ENCODE results near the gene C6orf120.

The C6orf120 gene

GRCh38 chr6:169726049-169726400, 24.1 kb downstream of the C6orf120 start:
- no peak overlapping the region for H3K27ac ChIP-seq

DNA sequence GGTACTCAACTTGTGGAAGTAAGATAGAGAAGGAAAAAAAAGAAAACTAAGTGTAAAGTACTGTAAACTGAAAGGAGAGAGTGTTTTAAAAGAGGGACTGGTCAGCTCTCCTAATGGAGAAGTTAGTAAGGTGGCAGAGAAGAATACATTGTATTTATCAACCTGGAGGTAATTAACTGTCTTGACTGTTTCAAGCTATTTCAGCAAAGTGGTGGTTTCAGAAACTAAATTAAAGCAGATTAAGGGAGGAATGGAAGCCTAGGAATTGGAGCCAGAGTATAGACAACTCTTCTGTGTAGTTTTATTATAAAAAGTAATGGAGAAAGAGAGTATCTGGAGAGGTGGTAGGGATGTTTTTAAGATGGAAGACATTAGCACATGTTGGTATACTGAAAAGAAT, 25.0 kb downstream of the C6orf120 start:
- no peak for TF ChIP-seq ZFX (IDR thresholded peaks at IDR 0.05)
- TF ChIP-seq, protein P1, sequence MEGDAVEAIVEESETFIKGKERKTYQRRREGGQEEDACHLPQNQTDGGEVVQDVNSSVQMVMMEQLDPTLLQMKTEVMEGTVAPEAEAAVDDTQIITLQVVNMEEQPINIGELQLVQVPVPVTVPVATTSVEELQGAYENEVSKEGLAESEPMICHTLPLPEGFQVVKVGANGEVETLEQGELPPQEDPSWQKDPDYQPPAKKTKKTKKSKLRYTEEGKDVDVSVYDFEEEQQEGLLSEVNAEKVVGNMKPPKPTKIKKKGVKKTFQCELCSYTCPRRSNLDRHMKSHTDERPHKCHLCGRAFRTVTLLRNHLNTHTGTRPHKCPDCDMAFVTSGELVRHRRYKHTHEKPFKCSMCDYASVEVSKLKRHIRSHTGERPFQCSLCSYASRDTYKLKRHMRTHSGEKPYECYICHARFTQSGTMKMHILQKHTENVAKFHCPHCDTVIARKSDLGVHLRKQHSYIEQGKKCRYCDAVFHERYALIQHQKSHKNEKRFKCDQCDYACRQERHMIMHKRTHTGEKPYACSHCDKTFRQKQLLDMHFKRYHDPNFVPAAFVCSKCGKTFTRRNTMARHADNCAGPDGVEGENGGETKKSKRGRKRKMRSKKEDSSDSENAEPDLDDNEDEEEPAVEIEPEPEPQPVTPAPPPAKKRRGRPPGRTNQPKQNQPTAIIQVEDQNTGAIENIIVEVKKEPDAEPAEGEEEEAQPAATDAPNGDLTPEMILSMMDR (conservative IDR thresholded peaks at IDR 0.05), result no peak
- H3K27ac ChIP-seq, result no peak overlapping the region

More at GRCh38 chr6:169726049-169726400, 24.1 kb downstream of the C6orf120 start:
- TF ChIP-seq ZFX (IDR thresholded peaks at IDR 0.05), result no peak
- TF ChIP-seq, protein P1 (conservative IDR thresholded peaks at IDR 0.05), result no peak

GRCh38 chr6:169729961-169730360, 28.0 kb downstream of the C6orf120 start:
- no peak overlapping the region for H3K27ac ChIP-seq
- TF ChIP-seq ZFX (IDR thresholded peaks at IDR 0.05), result no peak
- TF ChIP-seq, protein P1 (conservative IDR thresholded peaks at IDR 0.05), result no peak

DNA sequence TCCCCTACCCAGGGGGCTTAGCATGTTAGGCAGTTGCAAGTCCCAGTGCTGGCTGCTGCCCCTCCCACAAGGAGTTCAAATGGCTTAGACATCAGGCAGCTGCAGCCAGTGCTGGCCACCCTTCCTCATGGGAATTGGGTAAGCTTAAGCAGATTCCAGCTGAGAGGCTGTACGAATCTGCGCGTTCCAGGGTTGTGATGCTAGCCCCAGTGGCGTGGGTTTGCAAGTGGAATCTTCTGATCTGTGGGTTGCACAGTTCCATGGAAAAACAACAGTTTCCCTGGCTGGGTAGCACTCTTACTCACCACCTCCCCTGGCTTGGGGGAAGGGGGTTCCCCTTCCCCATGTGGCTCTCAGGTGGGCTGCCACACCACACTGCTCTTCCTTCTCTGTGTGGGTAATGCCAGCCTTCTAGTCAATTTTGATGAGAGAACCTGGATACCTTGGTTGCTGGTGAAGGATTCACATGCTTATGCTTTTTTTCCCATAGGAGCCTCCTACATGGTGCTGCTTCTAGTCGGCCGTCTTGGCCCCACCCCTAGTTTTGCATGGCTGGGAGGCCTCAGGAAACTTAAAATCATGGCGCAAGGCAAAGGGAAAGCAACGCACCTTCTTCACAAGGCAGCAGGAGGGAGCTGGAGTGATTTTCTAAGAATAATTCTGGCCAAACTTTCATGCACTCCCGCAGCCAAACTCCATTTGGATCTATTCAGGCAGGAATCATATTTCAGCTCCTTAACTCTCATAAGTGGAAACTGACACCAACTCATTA, 36.5 kb downstream of the C6orf120 start:
- H3K27ac ChIP-seq, result no peak overlapping the region
- no peak for TF ChIP-seq ZFX (IDR thresholded peaks at IDR 0.05)
- TF ChIP-seq, protein P1 (conservative IDR thresholded peaks at IDR 0.05), result no peak

DNA sequence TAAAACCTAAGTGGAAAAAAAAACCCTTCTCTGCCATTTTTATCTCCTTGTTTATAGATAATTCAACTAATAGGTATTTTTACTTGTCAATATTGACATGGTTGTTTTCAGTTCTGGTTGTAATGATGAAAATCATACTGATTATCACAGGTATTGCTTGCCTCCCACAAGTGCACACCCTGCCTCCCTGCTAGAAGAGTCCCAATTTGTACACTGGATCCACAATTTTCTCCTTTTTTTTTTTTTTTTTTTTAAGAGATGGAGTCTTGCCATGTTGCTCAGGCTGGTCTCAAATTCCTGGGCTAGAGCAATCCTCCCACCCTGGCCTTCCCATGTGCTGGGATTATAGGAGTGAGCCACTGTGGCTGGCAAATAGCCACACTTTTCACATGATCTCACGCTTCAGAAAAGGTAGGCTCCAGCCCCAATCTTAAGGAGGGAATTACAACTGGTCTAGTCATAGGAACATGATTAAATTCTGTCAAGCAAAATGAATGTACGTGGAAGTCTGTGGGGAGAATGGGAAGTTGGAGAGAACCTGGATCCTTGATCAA, 37.1 kb downstream of the C6orf120 start:
- TF ChIP-seq, protein P1 (conservative IDR thresholded peaks at IDR 0.05), result no peak
- TF ChIP-seq ZFX (IDR thresholded peaks at IDR 0.05), result no peak
- no peak overlapping the region for H3K27ac ChIP-seq

DNA sequence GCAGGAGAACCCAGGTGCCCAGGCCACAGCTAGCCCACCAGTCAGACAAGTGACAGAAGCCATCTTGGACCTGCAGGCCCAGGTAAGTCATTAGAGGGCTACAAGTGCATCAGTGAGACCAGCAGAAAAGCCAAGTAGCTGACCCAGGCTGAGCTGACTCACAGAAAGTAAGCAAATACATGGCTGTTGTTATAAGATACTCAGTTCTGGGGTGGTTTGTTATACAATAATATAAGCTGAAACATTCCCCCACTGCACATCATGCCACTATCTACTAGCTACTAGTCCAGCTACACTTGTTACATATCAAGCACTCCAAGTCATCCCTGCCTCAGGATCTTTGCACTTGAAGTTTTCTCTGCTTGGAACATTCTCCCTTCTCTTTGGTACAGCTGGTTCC, 39.4 kb downstream of the C6orf120 start:
- TF ChIP-seq, protein P1 (conservative IDR thresholded peaks at IDR 0.05), result no peak
- TF ChIP-seq ZFX (IDR thresholded peaks at IDR 0.05), result no peak
- no peak overlapping the region for H3K27ac ChIP-seq

- no peak overlapping the region for H3K27ac ChIP-seq
- TF ChIP-seq, protein P1 (conservative IDR thresholded peaks at IDR 0.05), result no peak
- no peak for TF ChIP-seq ZFX (IDR thresholded peaks at IDR 0.05)
Observed at GRCh38 chr6:169745405-169745804, 43.5 kb downstream of the C6orf120 start.

Data from C4-2B (cell line).